DMS79 treated with DMSO at 0.1 percent for 48 hours (cell line): Measurements from ENCODE around the gene STK39.
A peak's percentile ranks its signal among the peaks of the same experiment; 100 is the strongest.

Experiments
- DNase-seq: peaks from one replicate; lab custom pipeline; 2025; lab: John Stamatoyannopoulos, UW

Gene STK39

DNA sequence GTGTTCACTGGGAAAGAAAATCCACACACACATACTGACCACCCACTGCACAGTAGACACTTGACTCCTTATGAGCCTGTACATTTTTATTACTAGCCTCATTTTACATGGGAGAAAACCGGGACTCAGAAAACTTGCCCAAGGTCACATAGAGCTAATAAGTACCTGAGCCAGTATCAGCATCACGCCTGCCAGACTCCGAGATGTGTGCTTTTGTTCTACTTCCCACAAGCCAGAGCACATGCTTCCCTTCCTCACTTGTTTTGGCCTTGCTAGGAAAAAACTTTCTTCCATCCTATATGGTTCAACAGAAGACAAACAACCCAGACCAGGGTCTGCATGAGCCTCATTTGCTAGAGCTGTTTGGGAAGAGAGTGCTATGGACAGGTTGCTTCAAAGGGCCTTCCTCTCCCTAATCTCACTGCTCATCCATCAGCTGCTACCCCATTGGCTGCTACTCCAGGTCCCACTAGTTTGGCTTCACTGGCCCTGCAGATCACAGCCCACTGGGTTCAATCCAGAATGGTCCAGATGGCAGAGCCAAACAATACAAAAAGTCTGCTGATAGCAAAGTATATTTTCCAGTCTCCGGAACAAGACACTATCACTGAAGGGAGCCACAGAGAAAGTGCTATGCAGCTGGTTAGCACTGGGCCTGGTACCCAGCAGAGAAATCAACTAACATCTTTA is 63.9 kb downstream of the STK39 start:
- no peak for DNase-seq

GRCh38 chr2:168182550-168183249 is 64.7 kb downstream of the STK39 start:
- DNase-seq, result no peak

DNA sequence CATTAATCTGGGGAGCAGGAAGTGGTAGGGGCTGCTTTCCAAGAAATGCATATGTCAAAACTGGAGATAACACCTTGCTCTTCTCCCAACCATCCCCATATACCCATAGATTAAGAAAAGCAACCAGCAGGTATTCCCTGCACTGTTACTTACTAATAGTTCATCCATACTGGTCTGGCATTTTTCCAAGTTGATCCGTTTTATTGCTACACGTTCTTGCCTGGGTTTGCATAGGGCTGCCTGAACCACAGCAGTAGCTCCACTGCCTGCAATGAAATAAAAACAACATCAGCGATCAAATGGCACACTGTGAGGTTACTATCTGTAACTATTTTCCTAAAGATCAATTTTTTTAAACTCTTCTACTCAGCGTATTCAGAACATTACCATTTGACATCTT is 65.6 kb downstream of the STK39 start:
- peak; percentile 7 for DNase-seq

DNA sequence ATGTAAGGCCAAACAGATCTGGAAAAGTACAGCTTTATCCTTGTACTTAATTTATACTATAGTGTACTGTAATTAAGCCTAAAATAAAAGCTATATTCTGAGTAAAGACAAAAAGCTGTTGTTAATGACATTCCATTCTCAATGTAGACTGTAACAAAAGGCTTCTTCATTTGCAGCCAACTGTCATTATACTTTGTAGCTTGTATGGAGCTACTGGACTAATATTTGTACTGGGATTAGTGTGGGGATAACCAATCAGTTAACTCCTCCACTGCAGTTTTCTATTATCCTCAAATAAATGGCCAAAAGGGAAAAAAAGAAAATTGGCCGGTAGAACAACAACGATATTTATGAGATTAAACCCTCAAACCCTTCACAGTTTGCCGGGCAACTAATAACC is 66.5 kb downstream of the STK39 start:
- DNase-seq, result no peak

DNA sequence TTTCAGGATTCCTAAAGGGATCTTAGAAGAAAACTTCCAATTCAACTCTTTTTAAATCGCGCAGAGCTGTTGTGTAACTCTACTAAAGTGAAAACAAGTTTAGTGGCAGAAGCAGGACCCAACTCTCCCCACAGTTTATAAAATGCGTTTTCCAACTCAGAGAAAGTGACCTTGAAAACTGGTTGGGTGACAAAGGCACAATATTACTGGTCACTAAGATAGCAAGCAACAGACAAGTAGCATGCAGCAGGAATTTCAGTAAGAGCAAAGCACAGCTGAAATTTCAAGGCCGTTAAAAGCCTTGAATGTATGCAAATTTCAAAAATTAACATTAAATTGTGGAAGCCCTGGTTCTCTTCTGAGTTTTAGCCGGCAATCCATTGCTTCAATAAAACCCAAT is 66.9 kb downstream of the STK39 start:
- no peak for DNase-seq

DNA sequence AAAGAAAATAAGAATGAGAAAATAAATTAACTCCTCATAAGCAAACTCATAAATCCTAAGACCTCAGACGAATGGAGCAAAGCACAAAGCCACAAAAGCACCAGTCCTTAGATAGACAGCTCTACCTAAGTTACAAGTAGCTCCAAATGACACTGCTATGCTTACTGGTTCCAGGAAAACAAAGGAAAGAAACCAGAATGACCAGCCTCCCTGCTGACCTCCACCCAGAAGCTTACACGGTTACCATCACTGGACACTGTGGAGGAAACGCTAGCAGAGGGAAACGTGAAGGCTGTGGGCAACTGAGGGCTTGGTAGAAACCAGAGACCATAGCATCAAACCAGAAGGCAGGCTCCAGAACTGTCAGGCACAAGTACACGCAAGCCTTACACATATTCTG is 67.8 kb downstream of the STK39 start:
- no peak for DNase-seq

DNA sequence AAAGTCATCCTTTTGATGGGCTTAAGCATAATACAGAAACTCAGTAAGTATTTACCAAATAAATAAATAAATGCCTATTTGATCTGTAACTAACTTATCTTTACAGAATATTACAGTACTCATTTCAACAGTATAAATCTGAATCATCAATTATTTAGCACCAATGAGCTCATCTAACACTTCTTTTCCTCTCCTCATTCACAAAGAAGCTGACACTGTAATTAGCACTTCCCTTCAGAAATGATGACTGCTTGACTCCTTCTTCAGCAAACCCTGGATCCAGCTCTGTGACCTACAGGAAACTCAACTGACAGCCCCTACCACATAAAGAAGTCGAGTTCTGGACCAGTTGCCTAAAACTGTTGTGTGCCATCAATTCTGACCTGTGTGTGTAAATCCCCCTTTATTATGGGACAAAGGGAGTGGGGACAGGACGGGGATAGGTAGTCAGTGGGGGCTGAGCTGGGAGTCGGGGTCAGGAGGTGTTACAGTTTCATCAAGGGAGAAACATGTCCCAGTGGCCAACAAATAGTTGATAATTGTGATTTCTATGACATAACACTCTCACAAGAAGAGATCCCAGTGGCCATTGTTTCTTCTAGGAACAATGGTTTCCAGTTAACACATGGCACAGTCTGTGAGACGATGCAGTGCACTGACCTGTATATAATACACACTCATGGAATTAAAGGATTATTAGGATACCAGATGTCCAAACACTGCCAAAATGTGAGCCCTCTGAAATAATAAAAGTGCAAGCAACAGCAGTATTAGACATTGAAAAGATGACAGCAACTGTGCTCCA is 68.7 kb downstream of the STK39 start:
- no peak for DNase-seq

DNA sequence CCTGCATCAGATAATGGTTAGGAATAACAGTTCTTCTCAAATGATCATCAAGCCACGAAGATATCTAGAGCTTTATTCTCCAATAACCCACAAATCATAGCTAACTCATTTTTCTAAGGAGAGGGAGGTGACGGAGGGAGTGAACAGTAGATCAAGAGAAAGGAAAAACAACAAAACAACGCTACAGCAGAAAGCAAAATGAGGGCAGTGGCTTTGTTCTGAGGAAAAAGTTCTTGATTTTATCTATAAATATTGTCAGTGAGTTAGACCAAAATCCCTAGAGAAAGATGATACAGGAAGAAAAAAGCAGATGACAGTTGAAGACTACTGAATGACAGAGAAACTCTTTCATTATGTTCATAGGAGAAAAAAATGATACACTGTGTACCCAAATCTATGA is 71.0 kb downstream of the STK39 start:
- DNase-seq, result no peak

- no peak for DNase-seq
Observed at GRCh38 chr2:168175469-168175868, 71.9 kb downstream of the STK39 start.

- DNase-seq, result no peak
Observed at GRCh38 chr2:168174756-168175155, 72.6 kb downstream of the STK39 start.

DNA sequence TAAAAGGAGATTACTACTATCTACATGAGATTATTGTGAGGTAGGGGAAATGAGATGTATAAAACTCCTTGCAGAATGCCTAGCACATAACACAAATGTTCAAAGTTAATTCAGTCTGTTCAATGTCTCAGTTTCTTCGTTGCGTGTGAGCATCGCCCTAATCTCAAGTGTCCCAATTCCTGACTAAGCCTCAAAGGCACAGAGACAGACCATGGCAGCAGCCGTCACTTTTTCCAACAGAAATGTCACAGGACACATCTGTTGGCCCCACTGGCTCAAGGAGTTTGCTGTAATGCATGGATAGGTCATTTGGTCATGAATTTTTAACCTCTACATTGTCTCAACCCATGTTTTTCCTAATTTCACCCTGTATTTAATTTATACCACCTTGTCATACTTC is 75.3 kb downstream of the STK39 start:
- no peak for DNase-seq

DNA sequence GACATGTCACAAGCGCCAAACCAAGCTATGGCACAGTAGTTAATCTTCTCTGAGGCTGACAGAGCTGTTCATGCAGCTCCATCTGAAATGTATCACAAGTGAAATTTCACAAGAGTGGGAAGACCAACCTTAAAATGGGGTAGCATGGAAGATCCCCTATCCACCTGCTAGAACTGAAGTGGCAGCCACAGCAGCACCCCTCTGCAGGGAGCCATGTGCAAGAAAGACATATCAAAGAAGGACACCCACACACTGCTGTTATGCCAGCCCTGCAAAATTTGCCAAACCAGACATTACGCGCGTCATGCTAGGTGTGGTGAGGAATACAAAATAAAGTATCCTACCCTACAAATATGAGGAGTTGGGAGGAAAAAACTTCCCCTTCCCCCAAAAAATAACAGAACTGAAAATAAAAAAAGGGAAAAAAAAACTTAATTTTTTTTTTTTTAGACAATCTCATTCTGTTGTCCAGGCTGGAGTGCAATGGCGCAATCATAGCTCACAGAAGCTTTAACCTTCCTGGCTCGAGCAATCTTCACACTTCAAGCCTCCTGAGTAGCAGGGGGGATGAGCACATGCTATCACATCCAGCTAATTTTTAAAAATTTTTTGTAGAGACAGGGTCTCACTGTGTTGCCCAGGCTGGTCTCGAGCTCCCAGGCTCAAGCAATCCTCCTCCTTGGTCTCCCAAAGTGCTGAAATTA is 76.2 kb downstream of the STK39 start:
- DNase-seq, result no peak

- no peak for DNase-seq
Observed at GRCh38 chr2:168169097-168169745, 78.2 kb downstream of the STK39 start.

- no peak for DNase-seq
Observed at GRCh38 chr2:168167511-168168263, 79.7 kb downstream of the STK39 start.

GRCh38 chr2:168166902-168167510 is 80.4 kb downstream of the STK39 start:
- no peak for DNase-seq

- no peak for DNase-seq
Observed at GRCh38 chr2:168165985-168166901, 81.2 kb downstream of the STK39 start.

GRCh38 chr2:168165397-168165796 is 82.0 kb downstream of the STK39 start:
- DNase-seq, result no peak

GRCh38 chr2:168160897-168161296 is 86.5 kb downstream of the STK39 start:
- no peak for DNase-seq

DNA sequence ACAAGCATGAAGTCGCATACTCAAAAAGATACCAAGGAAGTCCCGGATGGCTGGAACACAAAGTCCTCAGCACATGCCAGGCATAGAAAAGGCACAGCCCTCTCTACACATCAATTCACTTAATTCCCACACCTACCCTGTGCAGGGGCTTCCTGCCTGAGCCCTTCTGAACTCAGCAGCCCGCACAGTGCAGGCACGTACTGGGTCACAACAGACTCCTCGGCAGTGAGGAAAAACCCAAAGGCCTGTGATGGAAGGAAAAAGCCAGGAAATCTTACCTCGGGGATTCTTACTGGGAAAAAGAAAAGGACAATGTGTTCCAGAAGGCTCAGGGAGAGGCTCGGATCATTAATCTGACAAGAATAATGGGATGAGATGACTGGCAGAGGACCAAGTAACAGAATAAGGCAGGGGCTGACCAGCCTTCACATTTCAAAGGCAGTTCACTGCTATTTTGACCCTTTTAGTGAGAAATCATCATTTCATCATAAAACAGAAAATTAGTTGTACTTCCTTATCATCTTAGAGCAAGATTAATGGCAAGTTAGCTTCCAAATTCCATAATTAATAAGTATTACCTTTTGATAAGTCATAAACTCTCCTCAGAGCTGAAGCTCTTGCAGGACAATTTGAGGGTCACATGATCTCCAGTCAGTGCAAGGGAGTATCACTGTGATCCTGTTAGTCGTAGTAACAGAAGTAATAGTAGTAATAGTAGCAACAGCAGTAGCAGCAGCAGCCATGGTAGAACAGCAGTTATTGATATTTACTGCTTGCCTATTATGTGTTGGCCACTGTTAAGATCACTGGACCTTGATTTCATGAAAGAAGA is 87.4 kb downstream of the STK39 start:
- no peak for DNase-seq
